HG02610 (cell line): Measurements from ENCODE around the gene VHLL.

ENCODE experiments used
- ATAC-seq: cut with Tn5 transposase; IDR thresholded peaks from one replicate; pipeline ENCODE4 v1.9.1; 2021; ENCODE audit warnings: mild to moderate bottlenecking, moderate library complexity; ENCODE audit not compliant: unreplicated experiment

Gene VHLL

DNA sequence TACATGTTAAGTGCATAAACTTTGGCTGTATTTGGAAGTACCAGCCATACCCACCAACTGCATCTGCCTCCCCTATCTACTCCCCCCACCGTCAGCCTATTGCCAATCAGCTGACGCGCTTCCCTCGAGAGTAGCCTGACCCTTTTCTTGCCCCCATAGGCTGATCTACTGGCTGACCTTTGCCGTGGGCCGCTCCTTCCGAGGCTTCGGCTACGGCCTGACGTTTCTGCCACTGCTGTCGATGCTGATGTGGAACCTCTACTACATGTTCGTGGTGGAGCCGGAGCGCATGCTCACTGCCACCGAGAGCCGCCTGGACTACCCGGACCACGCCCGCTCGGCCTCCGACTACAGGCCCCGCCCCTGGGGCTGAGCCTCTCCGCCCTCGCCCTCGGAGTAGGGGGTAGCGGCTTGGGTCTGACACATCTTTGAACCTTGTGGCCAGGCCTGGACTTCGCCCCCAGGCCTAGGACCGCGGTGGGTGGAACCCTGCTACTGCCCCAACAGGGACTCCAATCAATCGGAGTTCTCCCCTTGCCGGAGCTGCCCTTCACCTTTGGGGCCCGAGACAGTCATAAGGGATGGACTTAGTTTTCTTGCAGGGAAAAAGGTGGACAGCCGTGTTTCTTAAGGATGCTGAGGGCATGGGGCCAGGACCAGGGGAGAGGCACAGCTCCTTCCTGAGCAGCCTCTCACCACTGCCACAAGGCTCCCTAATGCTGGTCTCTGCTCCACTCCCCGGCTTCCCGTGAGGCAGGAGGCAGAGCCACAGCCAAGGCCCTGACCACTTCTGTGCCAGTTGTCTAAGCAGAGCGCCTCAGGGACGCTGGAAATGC lies 7.7 kb downstream of the VHLL start:
- peak; percentile 73 for ATAC-seq

DNA sequence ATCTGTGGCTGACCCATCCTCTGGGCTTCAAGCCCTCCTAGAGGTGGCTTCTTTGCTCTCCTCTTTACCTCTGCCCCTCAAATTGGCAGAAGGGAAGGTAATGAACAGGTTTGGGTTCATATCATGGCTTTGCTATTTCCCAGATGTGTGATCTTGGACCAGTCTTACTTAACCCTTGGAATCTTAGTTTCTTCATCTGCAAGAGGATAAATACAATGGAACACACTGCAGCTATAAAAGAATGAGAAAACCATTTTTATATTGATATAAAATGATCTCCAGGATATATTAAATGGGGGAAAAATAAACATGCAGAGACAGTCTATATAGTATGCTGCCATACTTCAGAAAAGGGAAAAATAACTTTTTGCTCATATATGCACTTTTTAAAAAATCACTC lies 9.2 kb downstream of the VHLL start:
- no peak for ATAC-seq

DNA sequence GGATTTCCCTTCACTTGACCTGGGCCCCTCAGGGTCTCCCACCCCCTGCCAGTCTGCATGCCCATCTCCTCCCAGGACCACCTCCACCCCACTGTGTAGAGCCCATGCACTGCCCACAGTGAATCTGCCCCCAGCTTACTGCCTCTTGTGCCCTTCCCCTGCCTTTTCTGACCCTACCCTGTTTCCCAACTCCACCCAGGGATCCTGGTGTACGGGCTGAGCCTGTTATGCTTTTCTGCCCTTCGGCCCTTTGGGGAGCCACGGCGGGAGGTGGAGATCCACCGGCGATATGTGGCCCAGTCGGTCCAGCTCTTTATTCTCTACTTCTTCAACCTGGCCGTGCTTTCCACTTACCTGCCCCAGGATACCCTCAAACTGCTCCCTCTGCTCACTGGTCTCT lies 13.0 kb downstream of the VHLL start:
- ATAC-seq = no peak

DNA sequence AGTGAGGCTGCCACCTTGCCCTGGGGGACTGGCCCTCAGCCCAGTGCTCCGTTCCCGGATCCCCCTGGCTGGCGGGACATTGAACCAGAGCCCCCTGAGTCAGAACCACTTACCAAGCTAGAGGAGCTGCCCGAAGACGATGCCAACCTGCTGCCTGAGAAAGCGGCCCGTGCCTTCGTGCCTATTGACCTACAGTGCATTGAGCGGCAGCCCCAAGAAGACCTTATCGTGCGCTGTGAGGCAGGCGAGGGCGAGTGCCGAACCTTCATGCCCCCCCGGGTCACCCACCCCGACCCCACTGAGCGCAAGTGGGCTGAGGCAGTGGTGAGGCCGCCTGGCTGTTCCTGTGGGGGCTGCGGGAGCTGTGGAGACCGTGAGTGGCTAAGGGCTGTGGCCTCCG lies 13.7 kb downstream of the VHLL start:
- ATAC-seq = no peak

DNA sequence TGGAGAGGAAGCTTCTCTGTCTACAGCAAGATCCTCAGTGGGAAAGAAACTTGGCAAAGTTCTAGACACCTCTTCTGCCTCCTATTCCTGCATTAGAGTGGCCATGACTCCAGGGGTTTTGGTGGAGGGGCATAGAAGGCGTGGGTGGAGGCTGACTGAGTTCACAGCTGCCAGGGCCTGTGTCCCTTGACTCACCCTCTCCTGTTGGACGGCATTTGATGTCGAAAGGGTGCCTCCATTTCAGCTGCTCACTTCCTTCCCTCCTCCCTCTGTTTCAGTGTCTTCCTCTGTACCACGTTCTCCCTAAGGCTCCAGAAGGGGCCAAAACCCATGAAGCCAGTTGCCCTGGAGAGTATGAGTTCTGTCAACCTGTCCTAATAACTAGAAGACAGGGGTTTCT lies 14.3 kb downstream of the VHLL start:
- ATAC-seq = no peak

DNA sequence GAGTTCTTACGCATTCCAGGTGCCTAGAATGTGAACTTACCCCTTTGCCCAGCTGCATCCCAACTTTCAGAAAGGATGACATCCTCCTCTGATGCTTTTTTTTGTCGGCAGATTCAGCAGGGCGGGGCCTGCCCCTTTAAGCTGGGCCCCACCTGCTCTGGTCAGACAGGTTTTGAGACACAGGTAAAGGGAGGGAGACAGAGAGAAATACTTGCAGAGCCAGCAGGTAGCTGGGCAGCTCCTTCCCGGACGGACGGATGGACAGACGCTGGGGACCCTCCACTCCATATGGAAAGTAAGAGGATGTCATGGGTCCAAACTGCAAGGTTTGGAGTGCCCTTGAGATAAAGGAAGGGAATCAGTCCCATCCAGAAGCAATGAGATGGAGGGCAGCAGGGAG lies 15.0 kb downstream of the VHLL start, which contains the start of gene TMEM79:
Gene TMEM79 (plus strand): TSS at position 214 of the 400 bp plus-strand sequence. CDS start 902 bp downstream, outside the sequence.
- ATAC-seq = no peak

- no peak for ATAC-seq
Observed at GRCh38 chr1:156283521-156283920, 15.6 kb downstream of the VHLL start.

DNA sequence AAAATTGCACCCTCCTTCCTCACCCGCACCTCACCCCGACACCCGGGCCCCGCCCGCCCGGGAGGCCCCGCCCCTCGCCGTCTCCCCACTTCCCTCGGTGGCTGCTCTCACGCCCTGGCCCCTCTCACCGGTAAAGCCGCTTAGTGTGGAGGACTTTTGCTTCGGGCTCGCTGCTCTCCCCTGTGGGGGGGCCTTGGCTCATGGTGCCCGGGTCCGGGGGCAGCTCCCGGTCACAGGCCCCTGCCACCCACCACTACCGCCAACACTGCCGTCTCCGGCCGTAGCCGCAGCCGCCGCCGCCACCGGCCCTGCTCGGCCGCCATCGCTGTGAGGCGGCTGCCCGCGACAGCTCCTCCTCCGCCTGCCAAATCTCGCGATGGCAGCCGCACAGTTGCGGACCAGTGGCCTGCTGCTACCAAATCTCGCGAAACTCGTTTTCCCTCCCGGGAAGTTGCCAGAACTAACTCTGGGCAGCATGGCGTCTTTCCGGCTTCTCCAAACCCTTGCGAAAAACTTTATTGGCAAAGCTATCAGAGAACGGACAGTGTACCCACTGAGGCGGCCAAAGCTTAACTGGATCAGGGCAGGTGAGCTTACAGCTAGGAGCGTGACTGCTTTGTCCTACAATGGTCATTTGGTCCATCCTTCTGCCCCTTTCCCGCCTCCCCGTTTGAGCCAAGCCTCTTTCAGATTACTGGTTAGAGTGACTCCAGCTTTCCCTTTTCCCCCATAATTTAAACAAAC lies 16.5 kb downstream of the VHLL start, which contains the start of gene SMG5:
Gene SMG5 (minus strand): TSS at position 347 of the 744 bp plus-strand sequence. CDS start 145 bp downstream, at position 202.
- ATAC-seq = peak; percentile 74

DNA sequence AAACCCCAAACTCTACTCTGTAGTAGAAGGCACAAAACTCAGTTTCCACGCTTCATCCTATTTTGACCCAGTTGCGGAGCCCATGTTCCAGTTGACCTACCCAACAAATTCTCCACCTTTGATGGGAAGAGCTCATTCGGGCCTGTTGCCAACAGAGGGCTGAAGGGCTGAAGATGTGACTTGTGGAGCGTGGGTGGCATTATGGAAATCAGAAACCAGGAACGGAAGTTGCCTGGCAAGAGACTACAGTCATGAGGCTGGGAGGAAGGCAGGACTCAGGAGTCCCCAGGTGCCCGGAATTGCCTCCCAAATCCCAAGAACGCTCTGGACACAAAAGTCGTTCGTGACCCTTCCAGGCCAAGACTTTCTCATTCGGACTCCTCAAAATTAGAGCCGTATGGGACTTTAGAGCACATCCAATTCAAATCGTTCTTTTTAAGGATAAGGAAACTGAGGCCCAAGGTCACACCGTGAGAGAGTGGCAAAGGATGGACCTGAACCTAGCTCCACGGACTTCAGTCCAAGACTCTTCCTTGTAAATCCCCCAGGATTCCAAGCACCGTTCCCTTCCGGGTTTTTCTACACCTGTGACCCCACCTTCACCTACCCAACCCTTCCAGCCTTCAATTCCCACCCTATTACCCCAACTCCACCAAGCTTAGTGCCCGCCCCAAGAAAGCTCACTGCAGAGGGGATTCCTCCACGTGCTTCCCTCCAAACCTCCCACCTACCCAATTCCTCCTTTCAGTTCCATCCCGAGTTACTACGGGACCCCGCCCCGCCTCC lies 17.2 kb downstream of the VHLL start:
- no peak for ATAC-seq

DNA sequence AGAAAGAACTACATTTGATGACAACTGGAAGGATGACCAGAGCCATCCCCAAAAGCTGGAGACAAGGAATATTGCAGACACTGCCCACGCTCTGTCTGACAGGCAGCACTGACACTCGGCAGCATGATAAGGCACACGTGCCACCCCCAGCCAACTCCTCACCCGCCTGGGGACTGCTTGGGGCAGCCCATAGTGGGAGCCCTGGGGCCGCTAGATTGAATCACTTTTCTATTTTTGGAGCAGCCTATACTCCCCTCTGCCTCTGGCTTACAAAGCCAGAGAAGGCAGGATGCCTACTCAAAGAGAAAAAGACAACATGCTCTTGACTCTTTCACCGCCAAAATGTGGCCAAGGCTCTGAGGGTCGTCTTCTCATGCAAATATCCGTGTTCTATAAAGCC lies 17.8 kb downstream of the VHLL start:
- peak; percentile 37 for ATAC-seq

DNA sequence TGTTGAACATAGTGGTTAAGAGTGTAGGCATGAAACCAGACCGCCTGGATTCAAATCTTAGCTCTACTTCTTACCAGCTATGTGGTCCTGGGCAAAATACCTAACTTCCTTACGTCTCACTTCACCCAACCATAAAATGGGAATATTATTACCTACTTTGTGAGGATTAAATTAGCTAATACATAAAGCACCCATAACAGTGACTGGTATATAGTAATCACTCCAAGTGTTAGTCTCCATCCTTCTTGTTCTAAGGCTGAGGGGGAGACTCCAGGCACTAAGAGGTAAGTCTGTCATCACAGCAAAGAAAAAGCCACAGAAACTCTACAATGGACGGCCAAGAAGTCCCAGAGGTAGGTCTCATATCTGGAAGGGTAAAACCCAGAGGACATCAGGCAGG lies 19.3 kb downstream of the VHLL start:
- ATAC-seq = no peak

- ATAC-seq = no peak
Observed at GRCh38 chr1:156276966-156277381, 22.1 kb downstream of the VHLL start.

DNA sequence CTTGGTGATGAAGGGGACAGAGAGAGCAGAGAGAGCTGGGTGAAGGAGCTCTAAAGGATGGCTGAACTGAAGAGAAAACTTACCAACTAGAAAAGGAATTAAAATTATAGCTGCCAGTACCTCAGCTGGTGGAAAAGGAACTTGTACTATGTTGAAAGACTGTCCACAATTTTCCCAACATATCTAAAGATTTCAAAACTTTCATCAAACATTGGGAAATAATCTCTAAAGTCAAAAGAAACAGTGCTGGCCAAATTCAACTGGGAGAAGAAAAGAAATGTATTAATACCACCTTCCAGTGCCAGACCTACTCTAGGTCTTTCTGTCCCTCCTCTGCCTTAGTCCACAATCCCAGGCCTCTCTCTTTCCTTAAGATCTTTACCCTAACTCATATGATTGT lies 22.6 kb downstream of the VHLL start:
- ATAC-seq = no peak

DNA sequence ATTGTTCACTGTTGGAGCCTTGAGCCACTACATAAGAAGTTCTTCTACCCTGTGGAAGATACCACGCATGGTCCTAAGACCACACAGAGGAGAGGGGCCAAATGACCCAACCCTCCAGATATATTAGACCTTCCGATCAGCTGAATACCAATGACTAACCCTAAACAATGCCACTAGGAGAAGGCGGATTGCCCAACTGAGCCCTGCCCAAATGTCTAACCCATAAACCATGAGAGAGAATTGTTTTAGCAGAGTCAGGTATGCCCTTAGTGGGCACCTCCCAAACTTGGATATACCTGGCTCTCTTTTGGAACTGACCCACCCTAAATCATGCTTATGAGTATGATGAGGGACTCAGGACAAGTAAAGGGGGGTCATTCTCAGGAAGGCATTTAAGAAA lies 28.8 kb downstream of the VHLL start:
- ATAC-seq = no peak

DNA sequence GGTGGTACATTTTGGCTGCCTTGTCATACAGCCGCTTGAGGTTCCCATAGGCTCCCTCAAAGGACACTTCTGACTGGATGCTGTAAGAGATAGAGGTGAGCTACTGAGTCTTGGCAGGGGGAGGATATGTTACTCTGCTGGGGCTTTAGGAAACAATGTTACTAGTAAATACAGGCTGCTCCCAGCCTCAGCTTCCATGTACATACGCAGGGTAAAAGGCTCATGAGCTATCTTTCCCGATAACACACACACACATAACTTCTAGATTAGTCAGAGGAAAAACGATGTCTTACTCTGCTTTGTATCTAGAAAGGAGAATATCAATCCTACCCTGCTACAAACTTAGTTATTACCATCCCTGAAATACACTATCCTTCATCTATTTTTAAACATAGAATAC lies 30.8 kb downstream of the VHLL start:
- ATAC-seq = no peak

GRCh38 chr1:156266051-156266450 lies 33.1 kb downstream of the VHLL start:
- no peak for ATAC-seq

DNA sequence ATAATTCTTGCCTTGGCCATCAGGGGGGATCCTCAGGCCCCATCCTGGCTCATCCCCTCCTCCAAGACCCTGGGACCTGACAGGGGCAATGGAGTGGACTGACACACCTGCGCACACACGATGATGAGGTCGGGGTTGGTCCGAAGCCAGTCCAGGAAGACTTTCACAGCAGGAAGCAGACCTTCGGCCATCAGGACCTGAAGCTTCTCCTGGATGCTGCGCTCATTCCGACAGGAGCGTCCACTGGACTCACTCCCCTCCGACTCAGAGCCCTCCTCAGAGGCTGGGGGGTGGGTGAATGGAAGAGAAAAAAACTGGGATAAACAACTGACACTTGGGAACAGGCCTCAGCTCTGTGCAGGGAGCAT lies 35.8 kb downstream of the VHLL start:
- ATAC-seq = no peak

DNA sequence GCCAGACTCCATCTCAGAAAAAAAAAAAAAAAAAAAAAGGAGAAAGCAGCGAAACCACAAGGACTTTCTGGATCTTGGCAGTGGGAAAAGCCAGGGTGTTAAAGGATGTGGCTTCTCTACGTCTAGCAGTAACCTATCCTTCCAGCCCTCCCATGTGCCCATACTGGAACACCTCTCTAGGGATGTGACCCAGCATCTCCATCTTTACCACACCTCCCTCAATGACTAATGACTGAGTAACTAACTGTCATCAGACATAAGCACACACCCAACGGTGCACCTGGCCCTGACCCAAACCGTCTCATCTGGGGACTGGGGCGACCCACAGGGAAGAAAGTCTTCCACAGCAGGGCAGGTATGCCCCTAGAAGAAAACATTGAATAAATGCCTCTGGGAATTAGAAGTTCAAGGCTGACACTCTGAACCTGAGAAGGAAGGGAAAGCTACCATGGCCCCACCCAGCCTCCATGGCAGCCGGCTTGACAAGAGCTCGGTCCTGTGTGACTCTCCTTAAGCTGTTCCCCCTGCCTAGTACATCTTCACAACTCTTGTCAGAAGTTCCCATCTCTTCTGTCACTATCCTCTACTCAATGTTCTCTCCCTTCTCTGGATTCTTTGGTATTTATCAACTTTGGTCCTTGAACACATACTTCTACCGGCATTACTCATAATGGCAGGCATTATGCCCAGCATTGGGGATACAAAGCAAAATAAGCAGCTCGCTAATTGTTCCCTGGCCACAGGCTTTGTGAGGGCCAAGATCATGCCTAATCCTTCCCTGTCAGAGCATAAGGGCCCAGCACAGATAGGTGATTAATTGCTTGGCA lies 36.4 kb downstream of the VHLL start:
- no peak for ATAC-seq

DNA sequence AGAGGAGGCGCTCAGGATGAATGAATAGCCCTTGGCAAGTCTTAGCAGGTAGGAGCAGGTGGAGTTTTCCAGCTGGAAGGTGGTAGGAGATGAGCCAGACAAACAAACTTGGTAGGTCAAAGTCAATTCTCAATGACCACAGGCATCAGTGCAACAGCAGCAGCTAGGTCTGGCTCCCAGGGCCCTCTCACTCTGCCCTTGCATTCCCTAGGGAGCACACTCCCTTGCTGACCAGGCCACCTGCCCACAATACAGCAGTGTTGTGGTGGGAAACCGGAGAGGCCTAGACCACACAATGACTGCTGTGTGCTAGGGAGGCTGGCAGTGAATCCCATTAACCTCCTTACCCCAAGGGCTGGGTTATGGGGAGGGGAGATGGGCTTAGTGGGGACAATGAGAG lies 38.2 kb downstream of the VHLL start:
- ATAC-seq = no peak

GRCh38 chr1:156259805-156260204 lies 39.3 kb downstream of the VHLL start:
- no peak for ATAC-seq
